ENCODE data around the gene KLF6.

Gene KLF6

DNA sequence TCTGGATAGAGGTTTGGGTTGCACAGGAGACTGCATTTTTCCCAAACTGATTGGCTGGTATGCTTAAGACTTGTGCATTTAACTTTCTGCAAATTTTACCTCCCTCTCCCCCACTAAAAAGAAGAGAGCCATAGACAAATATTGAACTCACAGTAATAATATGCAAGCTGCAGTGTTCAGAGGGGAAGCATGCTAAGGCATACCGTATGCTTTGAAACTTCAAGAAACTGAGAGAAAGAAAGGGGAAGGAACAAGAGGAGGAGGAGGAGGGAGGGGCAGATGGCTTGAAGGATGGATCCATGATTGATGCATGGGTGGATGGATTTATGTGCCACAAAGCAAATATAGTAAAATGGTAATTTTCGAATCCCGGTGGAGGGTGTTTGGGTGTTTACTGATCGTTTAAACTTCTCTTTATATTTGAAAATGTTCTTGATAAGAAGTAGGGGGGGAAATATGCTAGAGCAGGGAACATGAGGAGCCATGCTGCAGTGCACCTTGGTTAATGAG lies 7.8 kb upstream of the KLF6 start:
- ChIA-PET POLR2A (interaction anchor here (0.7 kb wide), 1 partner anchor 9 kb away, joined by 3 read pairs; no protein-coding TSS in a partner anchor), CTCF (no interaction called here)
- H3K4me3 ChIP-seq (ENCODE audit: low read depth, low read length), result no peak overlapping the region
- DNase-seq (ENCODE audit: low read depth, low spot score), result no peak
- TF ChIP-seq, protein P1, sequence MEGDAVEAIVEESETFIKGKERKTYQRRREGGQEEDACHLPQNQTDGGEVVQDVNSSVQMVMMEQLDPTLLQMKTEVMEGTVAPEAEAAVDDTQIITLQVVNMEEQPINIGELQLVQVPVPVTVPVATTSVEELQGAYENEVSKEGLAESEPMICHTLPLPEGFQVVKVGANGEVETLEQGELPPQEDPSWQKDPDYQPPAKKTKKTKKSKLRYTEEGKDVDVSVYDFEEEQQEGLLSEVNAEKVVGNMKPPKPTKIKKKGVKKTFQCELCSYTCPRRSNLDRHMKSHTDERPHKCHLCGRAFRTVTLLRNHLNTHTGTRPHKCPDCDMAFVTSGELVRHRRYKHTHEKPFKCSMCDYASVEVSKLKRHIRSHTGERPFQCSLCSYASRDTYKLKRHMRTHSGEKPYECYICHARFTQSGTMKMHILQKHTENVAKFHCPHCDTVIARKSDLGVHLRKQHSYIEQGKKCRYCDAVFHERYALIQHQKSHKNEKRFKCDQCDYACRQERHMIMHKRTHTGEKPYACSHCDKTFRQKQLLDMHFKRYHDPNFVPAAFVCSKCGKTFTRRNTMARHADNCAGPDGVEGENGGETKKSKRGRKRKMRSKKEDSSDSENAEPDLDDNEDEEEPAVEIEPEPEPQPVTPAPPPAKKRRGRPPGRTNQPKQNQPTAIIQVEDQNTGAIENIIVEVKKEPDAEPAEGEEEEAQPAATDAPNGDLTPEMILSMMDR (IDR thresholded peaks at IDR 0.05; ENCODE audit: insufficient read depth, low read length, missing control alignments), result no peak

DNA sequence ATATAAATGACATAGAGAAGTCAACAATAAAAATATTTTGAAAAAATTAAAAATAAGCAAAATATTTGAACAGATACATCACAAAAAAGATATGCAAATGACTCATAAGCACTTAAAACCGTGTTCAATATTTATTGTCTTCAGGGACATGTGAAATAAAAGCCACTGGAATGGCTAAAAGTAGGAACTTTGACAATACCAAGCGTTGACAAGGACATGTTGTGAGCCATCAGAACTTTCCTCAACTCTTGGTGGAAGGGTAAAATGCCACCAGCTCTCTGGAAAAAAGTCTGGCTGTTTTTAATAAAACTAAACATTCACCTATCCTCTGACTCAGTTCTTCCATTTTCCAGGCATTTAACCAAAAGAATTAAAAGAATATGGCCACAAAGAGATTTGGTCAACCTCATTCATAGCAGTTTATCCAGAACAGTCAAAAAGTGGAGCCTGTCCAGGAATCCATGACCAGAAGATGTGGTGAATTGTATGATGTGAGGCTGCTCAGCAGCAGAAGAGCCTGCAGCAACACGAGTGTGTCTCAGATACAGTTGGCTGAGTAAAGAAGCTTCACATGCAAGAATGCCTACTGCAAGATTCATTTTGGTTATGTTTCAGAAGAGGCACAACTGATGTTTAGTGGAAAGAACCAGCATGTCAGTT lies 7.1 kb upstream of the KLF6 start:
- DNase-seq (ENCODE audit: low read depth, low spot score), result no peak
- TF ChIP-seq, protein P1 (IDR thresholded peaks at IDR 0.05; ENCODE audit: insufficient read depth, low read length, missing control alignments), result no peak
- no peak overlapping the region for H3K4me3 ChIP-seq (ENCODE audit: low read depth, low read length)
- ChIA-PET CTCF (no interaction called here), POLR2A (interaction anchor here (0.7 kb wide), 1 partner anchor 8 kb away, joined by 3 read pairs; no protein-coding TSS in a partner anchor)

DNA sequence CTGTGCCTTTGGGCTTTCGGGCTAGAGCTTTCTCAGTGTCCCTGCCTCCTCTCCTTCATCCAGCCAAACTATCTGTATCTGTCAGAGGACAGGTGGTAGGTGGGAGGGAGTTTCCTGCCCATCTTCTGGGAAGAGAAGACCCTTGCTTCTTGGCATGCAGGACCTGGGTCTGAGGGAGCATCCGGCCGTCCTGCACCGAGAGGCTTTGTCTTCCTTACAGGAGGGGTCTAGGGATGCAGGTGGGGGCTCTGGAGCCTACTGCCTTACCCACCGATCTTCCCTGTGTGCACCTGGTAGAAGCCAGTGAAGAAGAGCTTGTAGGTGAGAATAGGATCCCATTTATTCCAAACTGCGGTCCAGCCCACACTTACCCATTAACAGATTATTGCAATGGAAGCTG lies 5.8 kb upstream of the KLF6 start:
- TF ChIP-seq, protein P1 (IDR thresholded peaks at IDR 0.05; ENCODE audit: insufficient read depth, low read length, missing control alignments), result no peak
- ChIA-PET CTCF (no interaction called here), POLR2A (no interaction called here)
- DNase-seq (ENCODE audit: low read depth, low spot score), result no peak
- no peak overlapping the region for H3K4me3 ChIP-seq (ENCODE audit: low read depth, low read length)

DNA sequence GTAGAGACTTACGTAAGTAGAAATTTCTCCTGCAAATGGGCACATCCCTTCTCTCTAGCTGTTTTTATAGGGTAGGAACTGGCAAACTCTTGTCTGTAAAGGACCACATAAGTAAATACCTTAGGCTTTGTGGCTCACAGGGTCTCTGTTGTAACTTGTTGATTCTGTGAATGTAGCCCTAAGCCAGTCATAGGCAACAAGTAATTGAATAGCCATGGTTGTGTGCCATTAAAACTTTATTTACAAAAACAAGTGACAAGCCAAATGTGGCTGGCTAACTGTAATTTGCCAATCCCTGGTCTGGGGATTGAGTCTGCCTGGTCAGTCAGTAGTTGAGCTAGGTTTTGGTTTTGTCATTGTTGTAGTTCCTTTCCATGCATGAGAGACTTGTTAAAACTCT lies 5.3 kb upstream of the KLF6 start:
- no peak for DNase-seq (ENCODE audit: low read depth, low spot score)
- no peak overlapping the region for H3K4me3 ChIP-seq (ENCODE audit: low read depth, low read length)
- POLR2A ChIA-PET, result no interaction called here
- TF ChIP-seq, protein P1 (IDR thresholded peaks at IDR 0.05; ENCODE audit: insufficient read depth, low read length, missing control alignments), result no peak
- CTCF ChIA-PET, result no interaction called here

DNA sequence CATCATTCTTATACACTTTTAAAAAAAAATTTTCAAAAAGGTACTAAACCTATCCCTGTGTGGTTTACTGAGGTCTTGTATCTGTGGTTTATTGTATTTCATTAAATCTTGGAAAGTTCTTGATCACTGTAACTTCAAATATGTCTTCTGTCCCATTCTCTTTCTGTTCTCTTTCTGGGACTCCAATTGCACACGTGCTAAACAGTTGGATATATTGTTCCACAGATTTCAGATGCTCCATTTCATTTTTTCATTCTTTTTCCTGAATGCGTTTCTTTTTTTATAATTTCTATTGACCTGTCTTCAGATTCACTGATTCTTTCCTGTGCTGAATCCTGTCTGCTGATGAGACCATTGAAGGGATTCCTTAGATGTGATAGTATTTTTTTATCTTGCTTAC lies 4.6 kb upstream of the KLF6 start:
- POLR2A ChIA-PET, result no interaction called here
- CTCF ChIA-PET, result no interaction called here
- no peak overlapping the region for H3K4me3 ChIP-seq (ENCODE audit: low read depth, low read length)
- TF ChIP-seq, protein P1 (IDR thresholded peaks at IDR 0.05; ENCODE audit: insufficient read depth, low read length, missing control alignments), result no peak
- DNase-seq (ENCODE audit: low read depth, low spot score), result no peak

DNA sequence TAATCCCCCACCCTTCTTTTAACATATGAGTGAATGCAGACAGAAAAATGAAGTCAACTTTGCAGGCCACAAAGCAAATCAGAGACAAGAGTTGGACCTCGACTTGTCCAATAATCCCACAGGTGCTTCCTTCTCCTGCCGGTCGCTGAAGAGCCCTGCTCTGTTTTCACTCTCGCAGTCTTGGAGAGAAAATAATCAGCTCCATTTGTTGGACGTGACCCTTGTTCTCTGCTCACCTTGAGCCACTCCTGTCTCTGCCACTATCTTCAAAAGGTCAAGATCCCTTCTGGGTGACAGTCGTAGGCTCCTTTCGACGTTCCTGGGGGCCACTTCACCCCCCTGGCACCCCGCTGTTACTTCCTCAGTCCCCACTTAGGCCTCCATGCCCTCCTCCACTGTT lies 2.8 kb upstream of the KLF6 start:
- no peak for DNase-seq (ENCODE audit: low read depth, low spot score)
- POLR2A ChIA-PET, result no interaction called here
- CTCF ChIA-PET, result no interaction called here
- TF ChIP-seq, protein P1 (IDR thresholded peaks at IDR 0.05; ENCODE audit: insufficient read depth, low read length, missing control alignments), result no peak
- no peak overlapping the region for H3K4me3 ChIP-seq (ENCODE audit: low read depth, low read length)

Data from AG04449 (cell line).